ENCODE results near the gene ROBO1. TPM values are rescaled to one million over a fixed set of nuclear protein-coding genes. Genes with fewer than 3 reads are reported as not detected.

The ROBO1 gene
- total RNA-seq, 1 donor: 0.42 TPM

GRCh38 chr3:79233431-79234060 is 534.3 kb downstream of the ROBO1 start:
- H3K4me3 ChIP-seq (ENCODE audit: low read length): no peak overlapping the region
- H3K27me3 ChIP-seq (ENCODE audit: insufficient read depth, low read length): no peaks in the 10 kb centered on the region
- no peaks in the 10 kb centered on the region for H3K4me1 ChIP-seq (ENCODE audit: insufficient read depth, low read length)
- H3K9me3 ChIP-seq (ENCODE audit: low read depth, low read length): no peaks in the 10 kb centered on the region

GRCh38 chr3:79230266-79230665 is 537.5 kb downstream of the ROBO1 start:
- no peaks in the 10 kb centered on the region for H3K4me1 ChIP-seq (ENCODE audit: insufficient read depth, low read length)
- no peak overlapping the region for H3K4me3 ChIP-seq (ENCODE audit: low read length)
- no peaks in the 10 kb centered on the region for H3K9me3 ChIP-seq (ENCODE audit: low read depth, low read length)
- H3K27me3 ChIP-seq (ENCODE audit: insufficient read depth, low read length): no peaks in the 10 kb centered on the region

- no peaks in the 10 kb centered on the region for H3K27me3 ChIP-seq (ENCODE audit: insufficient read depth, low read length)
- H3K4me1 ChIP-seq (ENCODE audit: insufficient read depth, low read length): no peaks in the 10 kb centered on the region
- no peak overlapping the region for H3K4me3 ChIP-seq (ENCODE audit: low read length)
- no peaks in the 10 kb centered on the region for H3K9me3 ChIP-seq (ENCODE audit: low read depth, low read length)
These were observed 550.7 kb downstream of the ROBO1 start for GRCh38 chr3:79217096-79217495.

GRCh38 chr3:79215286-79215685 is 552.5 kb downstream of the ROBO1 start:
- no peaks in the 10 kb centered on the region for H3K4me1 ChIP-seq (ENCODE audit: insufficient read depth, low read length)
- H3K9me3 ChIP-seq (ENCODE audit: low read depth, low read length): no peaks in the 10 kb centered on the region
- H3K27me3 ChIP-seq (ENCODE audit: insufficient read depth, low read length): no peaks in the 10 kb centered on the region
- no peak overlapping the region for H3K4me3 ChIP-seq (ENCODE audit: low read length)

GRCh38 chr3:79211586-79212359 is 556.0 kb downstream of the ROBO1 start:
- H3K9me3 ChIP-seq (ENCODE audit: low read depth, low read length): no peaks in the 10 kb centered on the region
- no peaks in the 10 kb centered on the region for H3K4me1 ChIP-seq (ENCODE audit: insufficient read depth, low read length)
- no peak overlapping the region for H3K4me3 ChIP-seq (ENCODE audit: low read length)
- no peaks in the 10 kb centered on the region for H3K27me3 ChIP-seq (ENCODE audit: insufficient read depth, low read length)

- peaks cover 9% of the 10 kb centered on the region for H3K9me3 ChIP-seq (ENCODE audit: low read depth, low read length)
- no peak overlapping the region for H3K4me3 ChIP-seq (ENCODE audit: low read length)
- no peaks in the 10 kb centered on the region for H3K27me3 ChIP-seq (ENCODE audit: insufficient read depth, low read length)
- no peaks in the 10 kb centered on the region for H3K4me1 ChIP-seq (ENCODE audit: insufficient read depth, low read length)
These were observed 563.4 kb downstream of the ROBO1 start for GRCh38 chr3:79204351-79204750.

- Histone ChIP-seq H3K4me3 (ENCODE audit: low read length) (no peak overlapping the region), H3K4me1 (ENCODE audit: insufficient read depth, low read length) (no peaks in the 10 kb centered on the region), H3K27me3 (ENCODE audit: insufficient read depth, low read length) (no peaks in the 10 kb centered on the region), H3K9me3 (ENCODE audit: low read depth, low read length) (peaks cover 9% of the 10 kb centered on the region)
These were observed 564.7 kb downstream of the ROBO1 start for GRCh38 chr3:79203144-79203519.

- Histone ChIP-seq H3K9me3 (ENCODE audit: low read depth, low read length) (peaks cover 9% of the 10 kb centered on the region), H3K4me3 (ENCODE audit: low read length) (no peak overlapping the region), H3K27me3 (ENCODE audit: insufficient read depth, low read length) (no peaks in the 10 kb centered on the region), H3K4me1 (ENCODE audit: insufficient read depth, low read length) (no peaks in the 10 kb centered on the region)
These were observed 565.2 kb downstream of the ROBO1 start for GRCh38 chr3:79202471-79203143.

- H3K4me1 ChIP-seq (ENCODE audit: insufficient read depth, low read length): no peaks in the 10 kb centered on the region
- H3K4me3 ChIP-seq (ENCODE audit: low read length): no peak overlapping the region
- H3K9me3 ChIP-seq (ENCODE audit: low read depth, low read length): peaks cover 9% of the 10 kb centered on the region
- H3K27me3 ChIP-seq (ENCODE audit: insufficient read depth, low read length): no peaks in the 10 kb centered on the region
These were observed 567.3 kb downstream of the ROBO1 start for GRCh38 chr3:79200456-79200855.

GRCh38 chr3:79199966-79200365 is 567.8 kb downstream of the ROBO1 start:
- H3K4me1 ChIP-seq (ENCODE audit: insufficient read depth, low read length): no peaks in the 10 kb centered on the region
- peaks cover 9% of the 10 kb centered on the region for H3K9me3 ChIP-seq (ENCODE audit: low read depth, low read length)
- H3K27me3 ChIP-seq (ENCODE audit: insufficient read depth, low read length): no peaks in the 10 kb centered on the region
- H3K4me3 ChIP-seq (ENCODE audit: low read length): no peak overlapping the region

GRCh38 chr3:79187426-79187825 is 580.4 kb downstream of the ROBO1 start:
- H3K4me3 ChIP-seq (ENCODE audit: low read length): no peak overlapping the region
- no peaks in the 10 kb centered on the region for H3K9me3 ChIP-seq (ENCODE audit: low read depth, low read length)
- H3K4me1 ChIP-seq (ENCODE audit: insufficient read depth, low read length): no peaks in the 10 kb centered on the region
- no peaks in the 10 kb centered on the region for H3K27me3 ChIP-seq (ENCODE audit: insufficient read depth, low read length)

GRCh38 chr3:79184251-79184650 is 583.5 kb downstream of the ROBO1 start:
- Histone ChIP-seq H3K4me1 (ENCODE audit: insufficient read depth, low read length) (no peaks in the 10 kb centered on the region), H3K4me3 (ENCODE audit: low read length) (no peak overlapping the region)

GRCh38 chr3:79183496-79183895 is 584.3 kb downstream of the ROBO1 start:
- Histone ChIP-seq H3K9me3 (ENCODE audit: low read depth, low read length) (no peaks in the 10 kb centered on the region), H3K27me3 (ENCODE audit: insufficient read depth, low read length) (no peaks in the 10 kb centered on the region), H3K4me1 (ENCODE audit: insufficient read depth, low read length) (no peaks in the 10 kb centered on the region), H3K4me3 (ENCODE audit: low read length) (no peak overlapping the region)

More at GRCh38 chr3:79184251-79184650, 583.5 kb downstream of the ROBO1 start:
- Histone ChIP-seq H3K27me3 (ENCODE audit: insufficient read depth, low read length) (no peaks in the 10 kb centered on the region), H3K9me3 (ENCODE audit: low read depth, low read length) (no peaks in the 10 kb centered on the region)

- no peak overlapping the region for H3K4me3 ChIP-seq (ENCODE audit: low read length)
- H3K9me3 ChIP-seq (ENCODE audit: low read depth, low read length): no peaks in the 10 kb centered on the region
- H3K27me3 ChIP-seq (ENCODE audit: insufficient read depth, low read length): no peaks in the 10 kb centered on the region
- no peaks in the 10 kb centered on the region for H3K4me1 ChIP-seq (ENCODE audit: insufficient read depth, low read length)
These were observed 589.2 kb downstream of the ROBO1 start for GRCh38 chr3:79178471-79179180.

- H3K4me3 ChIP-seq (ENCODE audit: low read length): no peak overlapping the region
- no peaks in the 10 kb centered on the region for H3K27me3 ChIP-seq (ENCODE audit: insufficient read depth, low read length)
- H3K4me1 ChIP-seq (ENCODE audit: insufficient read depth, low read length): no peaks in the 10 kb centered on the region
- no peaks in the 10 kb centered on the region for H3K9me3 ChIP-seq (ENCODE audit: low read depth, low read length)
These were observed 591.9 kb downstream of the ROBO1 start for GRCh38 chr3:79175870-79176269.
